ENCODE measurements around the gene LHX8. TPM values are rescaled to one million over a fixed set of nuclear protein-coding genes. Genes with fewer than 3 reads are reported as not detected.

The LHX8 gene
- total RNA-seq, 1 donor from 2014 or later, result not detected

- no peaks in the 10 kb centered on the region for H3K27me3 Mint-ChIP-seq
- ChIA-PET POLR2A (no interaction called here), CTCF (no interaction called here)
- H3K4me3 Mint-ChIP-seq, result no peak overlapping the region
- no peaks in the 10 kb centered on the region for H3K36me3 Mint-ChIP-seq (ENCODE audit: low read depth)
- DNase-seq, result no peak
- no peaks in the 10 kb centered on the region for H3K4me1 Mint-ChIP-seq
- H3K9me3 Mint-ChIP-seq, result no peaks in the 10 kb centered on the region
- TF ChIP-seq, protein P1, sequence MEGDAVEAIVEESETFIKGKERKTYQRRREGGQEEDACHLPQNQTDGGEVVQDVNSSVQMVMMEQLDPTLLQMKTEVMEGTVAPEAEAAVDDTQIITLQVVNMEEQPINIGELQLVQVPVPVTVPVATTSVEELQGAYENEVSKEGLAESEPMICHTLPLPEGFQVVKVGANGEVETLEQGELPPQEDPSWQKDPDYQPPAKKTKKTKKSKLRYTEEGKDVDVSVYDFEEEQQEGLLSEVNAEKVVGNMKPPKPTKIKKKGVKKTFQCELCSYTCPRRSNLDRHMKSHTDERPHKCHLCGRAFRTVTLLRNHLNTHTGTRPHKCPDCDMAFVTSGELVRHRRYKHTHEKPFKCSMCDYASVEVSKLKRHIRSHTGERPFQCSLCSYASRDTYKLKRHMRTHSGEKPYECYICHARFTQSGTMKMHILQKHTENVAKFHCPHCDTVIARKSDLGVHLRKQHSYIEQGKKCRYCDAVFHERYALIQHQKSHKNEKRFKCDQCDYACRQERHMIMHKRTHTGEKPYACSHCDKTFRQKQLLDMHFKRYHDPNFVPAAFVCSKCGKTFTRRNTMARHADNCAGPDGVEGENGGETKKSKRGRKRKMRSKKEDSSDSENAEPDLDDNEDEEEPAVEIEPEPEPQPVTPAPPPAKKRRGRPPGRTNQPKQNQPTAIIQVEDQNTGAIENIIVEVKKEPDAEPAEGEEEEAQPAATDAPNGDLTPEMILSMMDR (IDR thresholded peaks at IDR 0.05), result no peak
- intact Hi-C loops (cut with micrococcal nuclease), result no loop called here
- no peak for ATAC-seq (ENCODE audit: low read depth)
- H3K27ac Mint-ChIP-seq, result no peak overlapping the region
These were observed 17.9 kb downstream of the LHX8 start for GRCh38 chr1:75152092-75152491.

DNA sequence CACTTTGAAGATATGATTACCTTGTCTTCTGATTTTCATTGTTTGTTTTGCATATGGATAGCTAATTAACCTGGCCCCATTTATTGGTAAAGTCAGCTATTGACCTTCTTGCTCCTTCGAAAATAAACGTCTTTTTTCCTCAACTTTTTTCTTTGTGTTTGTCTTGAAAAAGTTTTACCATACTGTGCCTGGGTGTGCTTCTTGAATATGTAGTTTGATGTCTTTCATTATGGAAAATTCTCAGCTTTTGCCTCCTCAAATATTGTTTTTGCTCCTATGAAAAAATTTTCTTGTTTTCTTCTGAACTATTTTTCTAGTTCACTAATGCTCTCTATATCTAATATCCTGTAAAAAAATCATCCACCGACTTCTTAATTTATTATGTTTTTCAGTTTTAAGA lies 25.0 kb downstream of the LHX8 start:
- POLR2A ChIA-PET, result no interaction called here
- TF ChIP-seq, protein P1 (IDR thresholded peaks at IDR 0.05), result no peak
- H3K9me3 Mint-ChIP-seq, result no peaks in the 10 kb centered on the region

GRCh38 chr1:75165264-75165663 lies 31.1 kb downstream of the LHX8 start:
- intact Hi-C loops (cut with micrococcal nuclease), result no loop called here

More for the DNA sequence above, 25.0 kb downstream of the LHX8 start:
- H3K36me3 Mint-ChIP-seq (ENCODE audit: low read depth), result no peaks in the 10 kb centered on the region
- no peak overlapping the region for H3K4me3 Mint-ChIP-seq
- no peak overlapping the region for H3K27ac Mint-ChIP-seq
- no peaks in the 10 kb centered on the region for H3K27me3 Mint-ChIP-seq
- CTCF ChIA-PET, result no interaction called here
- intact Hi-C loops (cut with micrococcal nuclease), result no loop called here
- H3K4me1 Mint-ChIP-seq, result no peaks in the 10 kb centered on the region
- ATAC-seq (ENCODE audit: low read depth) (no peak), DNase-seq (no peak)

DNA sequence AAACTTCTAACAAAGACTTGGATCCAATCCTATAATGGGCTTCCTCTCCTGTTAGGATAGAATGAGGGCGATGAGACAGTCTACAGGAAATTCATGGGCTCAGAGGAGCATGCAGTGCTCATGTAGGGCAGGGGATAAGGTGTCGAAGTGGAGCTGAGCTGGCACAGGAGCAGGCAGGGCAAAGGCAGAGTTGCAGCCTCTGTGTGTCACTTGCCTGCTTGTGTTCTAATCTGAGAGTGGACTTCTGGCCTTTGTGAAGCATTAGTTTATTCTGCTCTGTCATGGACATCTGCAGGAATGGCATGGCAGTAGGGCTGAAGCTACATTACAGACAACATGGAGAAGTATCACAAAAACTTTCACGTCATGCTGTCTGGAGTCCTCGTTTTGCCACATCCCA lies 32.6 kb downstream of the LHX8 start:
- Mint-ChIP-seq H3K27me3 (no peaks in the 10 kb centered on the region), H3K4me3 (no peak overlapping the region), H3K9me3 (peaks cover 3% of the 10 kb centered on the region), H3K4me1 (no peaks in the 10 kb centered on the region), H3K27ac (no peak overlapping the region), H3K36me3 (ENCODE audit: low read depth) (no peaks in the 10 kb centered on the region)
- DNase-seq (no peak), ATAC-seq (ENCODE audit: low read depth) (no peak)
- intact Hi-C loops (cut with micrococcal nuclease), result no loop called here
- CTCF ChIA-PET, result no interaction called here
- POLR2A ChIA-PET, result no interaction called here
- TF ChIP-seq, protein P1 (IDR thresholded peaks at IDR 0.05), result no peak

More at GRCh38 chr1:75165264-75165663, 31.1 kb downstream of the LHX8 start:
- Mint-ChIP-seq H3K27me3 (no peaks in the 10 kb centered on the region), H3K27ac (no peak overlapping the region), H3K4me3 (no peak overlapping the region), H3K9me3 (peaks cover 3% of the 10 kb centered on the region), H3K36me3 (ENCODE audit: low read depth) (no peaks in the 10 kb centered on the region), H3K4me1 (no peaks in the 10 kb centered on the region)
- ATAC-seq (ENCODE audit: low read depth), result no peak
- ChIA-PET POLR2A (no interaction called here), CTCF (no interaction called here)
- no peak for DNase-seq
- TF ChIP-seq, protein P1 (IDR thresholded peaks at IDR 0.05), result no peak

- CTCF ChIA-PET, result no interaction called here
- DNase-seq, result no peak
- no peak for ATAC-seq (ENCODE audit: low read depth)
- POLR2A ChIA-PET, result no interaction called here
- Mint-ChIP-seq H3K27ac (no peak overlapping the region), H3K4me1 (no peaks in the 10 kb centered on the region), H3K9me3 (peaks cover 3% of the 10 kb centered on the region), H3K36me3 (ENCODE audit: low read depth) (no peaks in the 10 kb centered on the region), H3K4me3 (no peak overlapping the region), H3K27me3 (no peaks in the 10 kb centered on the region)
- TF ChIP-seq, protein P1 (IDR thresholded peaks at IDR 0.05), result no peak
- intact Hi-C loops (cut with micrococcal nuclease), result no loop called here
These were observed 35.8 kb downstream of the LHX8 start for GRCh38 chr1:75170011-75170410.
